PC-9 (cell line): Measurements from ENCODE around the gene PPP2R2C. TPM values are rescaled to one million over a fixed set of nuclear protein-coding genes. Genes with fewer than 3 reads are reported as not detected.

Experiments
- BruUV-seq: library from RNA; stranded (reverse); fragments of 400-500 nt; replicated peaks from 2 replicates; lab custom pipeline; 2021; lab: Mats Ljungman, UMichigan
- CTCF ChIA-PET: fragments of 300-600 bp; sonication (Branson Sonifier 250); formaldehyde crosslinking; loops from one replicate; lab custom pipeline; 2022; ENCODE audit warnings: antibody characterized with exemption; lab: Charles Lee
- POLR2A ChIA-PET: fragments of 300-600 bp; sonication (Branson Sonifier 250); formaldehyde crosslinking; loops from one replicate; lab custom pipeline; 2022; ENCODE audit warnings: antibody characterized with exemption; ENCODE audit not compliant: unreplicated experiment; lab: Charles Lee
- DNase-seq, 2 experiments: peaks; one replicate each; pipeline versions ENCODE4 v3.0.0 to v3.0.0-alpha.2; 2015 to 2022; ENCODE audit warnings: mixed read lengths in 1 of 2
- H2AFZ ChIP-seq: fragments of 200-600 bp; sonication (generic); 2 replicates; pipeline ENCODE4 v1.8.1; 2017; ENCODE audit warnings: antibody characterized with exemption
- H3F3A ChIP-seq: fragments of 200-600 bp; sonication (generic); 2 replicates; pipeline ENCODE4 v1.8.1; 2017; ENCODE audit warnings: antibody characterized with exemption, mild to moderate bottlenecking, low read depth; ENCODE audit not compliant: insufficient read depth
- H3K27ac ChIP-seq: fragments of 200-600 bp; sonication (generic); 2 replicates; pipeline ENCODE4 v1.6.1; 2016; ENCODE audit warnings: mixed run types
- H3K27me3 ChIP-seq: fragments of 200-600 bp; sonication (generic); 2 replicates; pipeline ENCODE4 v1.6.1; 2016; ENCODE audit warnings: low read depth, mixed run types; ENCODE audit not compliant: insufficient read depth
- H3K36me3 ChIP-seq: fragments of 200-600 bp; sonication (generic); 2 replicates; pipeline ENCODE4 v1.6.1; 2016; ENCODE audit warnings: low read depth, mixed run types
- H3K4me1 ChIP-seq: fragments of 200-600 bp; sonication (generic); replicated peaks from 2 replicates; pipeline ENCODE4 v1.6.1; 2016; ENCODE audit warnings: mixed run types; ENCODE audit not compliant: insufficient read depth
- H3K4me2 ChIP-seq: fragments of 200-600 bp; sonication (generic); 2 replicates; pipeline ENCODE4 v1.6.1; 2017; ENCODE audit warnings: mixed run types
- H3K4me3 ChIP-seq: fragments of 200-600 bp; sonication (generic); 2 replicates; pipeline ENCODE4 v1.6.1; 2016; ENCODE audit warnings: mixed run types
- H3K79me2 ChIP-seq: fragments of 200-600 bp; sonication (generic); 2 replicates; pipeline ENCODE4 v1.6.1; 2017; ENCODE audit warnings: low read depth, mixed run types
- H3K9me2 ChIP-seq: fragments of 200-600 bp; sonication (generic); 2 replicates; pipeline ENCODE4 v1.8.1; 2017; ENCODE audit warnings: mild to moderate bottlenecking; ENCODE audit not compliant: insufficient read depth
- H3K9me3 ChIP-seq: fragments of 200-600 bp; sonication (generic); 2 replicates; pipeline ENCODE4 v1.8.1; 2016; ENCODE audit warnings: low read depth; ENCODE audit not compliant: insufficient read depth
- H4K20me1 ChIP-seq: fragments of 200-600 bp; sonication (generic); 2 replicates; pipeline ENCODE4 v1.8.1; 2017; ENCODE audit not compliant: insufficient read depth
- EZH2 ChIP-seq: fragments of 200-600 bp; sonication (generic); IDR thresholded peaks from 2 replicates; pipeline ENCODE4 v1.8.0; 2017; ENCODE audit warnings: antibody characterized with exemption, low read depth
- intact Hi-C: fragments of 100-400 bp; cut with micrococcal nuclease; formaldehyde crosslinking; loops from one replicate; pipeline ENCODE4 v1.10.0; 2022; ENCODE audit not compliant: unreplicated experiment
- total RNA-seq: library from RNA; stranded (reverse); gene quantifications from 2 replicates; pipeline ENCODE4 v1.2.3, GENCODE V29; 2021
- TF ChIP-seq, protein P1 (sequence below): fragments of 200-600 bp; sonication (generic); conservative IDR thresholded peaks from 2 replicates; pipeline ENCODE4 v1.6.1; 2017; ENCODE audit warnings: mixed run types, antibody characterized with exemption, mild to moderate bottlenecking, moderate library complexity

The PPP2R2C gene
- total RNA-seq, 1 experiment from 2014 or later, result 40.9 TPM

DNA sequence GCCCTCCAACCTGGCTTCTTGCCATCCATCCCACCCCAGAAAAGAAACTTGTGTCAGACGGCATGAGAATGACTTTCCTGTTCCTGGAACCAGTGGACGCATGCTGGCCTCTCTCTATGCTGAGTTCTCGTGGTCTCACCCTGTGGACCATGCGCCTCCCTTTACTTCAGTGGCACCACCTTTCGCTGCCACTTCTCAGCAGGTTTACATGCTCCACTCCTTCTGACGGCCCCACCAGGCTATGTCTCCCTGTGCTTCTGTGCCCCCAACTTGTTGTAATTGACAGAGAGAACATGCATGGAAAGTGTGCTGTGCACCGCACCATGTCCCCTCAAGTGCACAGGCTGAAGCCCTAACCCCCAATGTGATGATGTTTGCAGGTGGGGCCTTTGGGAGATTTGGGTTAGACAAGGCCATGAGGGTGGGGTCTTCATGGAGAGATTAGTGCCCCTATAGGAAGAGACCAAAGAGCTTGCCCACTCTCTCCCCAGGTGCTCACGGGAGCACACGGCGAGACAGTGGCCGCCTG is 3.1 kb upstream of the PPP2R2C start:
- no peak for DNase-seq
- H3K4me3 ChIP-seq, result no peak overlapping the region
- no TSS peak for BruUV-seq
- no peak overlapping the region for H2AFZ ChIP-seq
- H3K9me2 ChIP-seq, result no peaks in the 10 kb centered on the region
- intact Hi-C loops, result no loop called here
- H3K79me2 ChIP-seq, result 0 out of 2 replicates have a peak, but pooled peaks cover 6% of the 10 kb centered on the region
- POLR2A ChIA-PET, result no interaction called here
- peaks cover 18% of the 10 kb centered on the region; the same call in 1 of the 2 replicates for H3F3A ChIP-seq
- TF ChIP-seq, protein P1, sequence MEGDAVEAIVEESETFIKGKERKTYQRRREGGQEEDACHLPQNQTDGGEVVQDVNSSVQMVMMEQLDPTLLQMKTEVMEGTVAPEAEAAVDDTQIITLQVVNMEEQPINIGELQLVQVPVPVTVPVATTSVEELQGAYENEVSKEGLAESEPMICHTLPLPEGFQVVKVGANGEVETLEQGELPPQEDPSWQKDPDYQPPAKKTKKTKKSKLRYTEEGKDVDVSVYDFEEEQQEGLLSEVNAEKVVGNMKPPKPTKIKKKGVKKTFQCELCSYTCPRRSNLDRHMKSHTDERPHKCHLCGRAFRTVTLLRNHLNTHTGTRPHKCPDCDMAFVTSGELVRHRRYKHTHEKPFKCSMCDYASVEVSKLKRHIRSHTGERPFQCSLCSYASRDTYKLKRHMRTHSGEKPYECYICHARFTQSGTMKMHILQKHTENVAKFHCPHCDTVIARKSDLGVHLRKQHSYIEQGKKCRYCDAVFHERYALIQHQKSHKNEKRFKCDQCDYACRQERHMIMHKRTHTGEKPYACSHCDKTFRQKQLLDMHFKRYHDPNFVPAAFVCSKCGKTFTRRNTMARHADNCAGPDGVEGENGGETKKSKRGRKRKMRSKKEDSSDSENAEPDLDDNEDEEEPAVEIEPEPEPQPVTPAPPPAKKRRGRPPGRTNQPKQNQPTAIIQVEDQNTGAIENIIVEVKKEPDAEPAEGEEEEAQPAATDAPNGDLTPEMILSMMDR, result no peak
- no peak for TF ChIP-seq EZH2
- no peak overlapping the region for H3K4me2 ChIP-seq
- no peaks in the 10 kb centered on the region for H3K36me3 ChIP-seq
- H3K9me3 ChIP-seq, result no peaks in the 10 kb centered on the region
- no peak overlapping the region for H3K27ac ChIP-seq
- H3K4me1 ChIP-seq, result peaks cover 33% of the 10 kb centered on the region
- no peaks in the 10 kb centered on the region for H3K27me3 ChIP-seq
- CTCF ChIA-PET, result interaction anchor here (0.6 kb wide), 1 partner anchor 219 kb away, joined by 3 read pairs; no protein-coding TSS in a partner anchor
- H4K20me1 ChIP-seq, result no peaks in the 10 kb centered on the region

DNA sequence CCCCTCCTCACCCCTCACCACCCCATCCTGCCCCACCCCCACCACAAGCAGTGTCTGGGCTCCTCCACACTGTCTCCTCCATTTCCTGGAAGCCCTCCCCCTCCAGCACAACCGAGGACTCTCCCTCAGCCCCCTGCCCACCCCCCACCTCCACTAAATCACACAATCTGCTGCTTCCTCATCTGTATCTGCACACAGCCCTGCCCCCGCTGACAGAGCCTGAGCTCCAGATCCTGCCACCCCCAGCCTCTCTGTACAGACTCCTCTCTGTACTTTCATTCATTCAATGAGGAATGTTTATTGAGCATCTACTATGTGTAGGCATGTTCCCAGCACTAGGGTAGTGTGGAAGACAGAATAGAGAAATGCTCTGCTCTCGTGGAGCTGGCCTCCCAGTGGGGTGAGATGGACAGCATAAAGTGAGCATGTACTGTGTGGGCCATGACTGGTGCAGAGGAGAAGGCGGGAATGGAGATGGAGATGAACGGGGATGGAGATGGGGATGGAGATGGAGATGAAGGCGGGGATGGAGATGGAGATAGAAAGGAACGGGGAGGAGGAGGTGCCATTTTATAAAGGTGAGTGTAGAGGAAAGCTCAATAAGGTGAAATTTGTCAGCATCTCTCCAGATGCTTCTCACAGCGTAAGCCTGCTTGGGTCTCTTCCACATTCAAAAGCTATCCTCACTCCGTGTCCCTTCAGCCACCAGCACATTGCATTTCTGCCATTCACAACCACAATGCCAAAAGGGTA is 2.5 kb upstream of the PPP2R2C start:
- no peaks in the 10 kb centered on the region for H3K9me3 ChIP-seq
- ChIA-PET CTCF (interaction anchor here (0.6 kb wide), 2 partner anchors 30 to 166 kb away, joined by 9 read pairs; no protein-coding TSS in a partner anchor), POLR2A (no interaction called here)
- H3K79me2 ChIP-seq, result peaks cover 12% of the 10 kb centered on the region
- H3K4me2 ChIP-seq, result no peak overlapping the region
- no TSS peak for BruUV-seq
- H2AFZ ChIP-seq, result no peak overlapping the region
- no peak for DNase-seq
- no peak for TF ChIP-seq EZH2
- TF ChIP-seq, protein P1, result no peak
- intact Hi-C loops, result loop anchor here (5.0 kb wide), 4 partner anchors 47 to 133 kb away; no protein-coding TSS in a partner anchor
- no peaks in the 10 kb centered on the region for H3K27me3 ChIP-seq
- H3F3A ChIP-seq, result peaks cover 12% of the 10 kb centered on the region; the same call in 1 of the 2 replicates
- no peaks in the 10 kb centered on the region for H3K36me3 ChIP-seq
- no peaks in the 10 kb centered on the region for H3K9me2 ChIP-seq
- H3K4me1 ChIP-seq, result peaks cover 28% of the 10 kb centered on the region
- no peak overlapping the region for H3K4me3 ChIP-seq
- no peaks in the 10 kb centered on the region for H4K20me1 ChIP-seq
- no peak overlapping the region for H3K27ac ChIP-seq

DNA sequence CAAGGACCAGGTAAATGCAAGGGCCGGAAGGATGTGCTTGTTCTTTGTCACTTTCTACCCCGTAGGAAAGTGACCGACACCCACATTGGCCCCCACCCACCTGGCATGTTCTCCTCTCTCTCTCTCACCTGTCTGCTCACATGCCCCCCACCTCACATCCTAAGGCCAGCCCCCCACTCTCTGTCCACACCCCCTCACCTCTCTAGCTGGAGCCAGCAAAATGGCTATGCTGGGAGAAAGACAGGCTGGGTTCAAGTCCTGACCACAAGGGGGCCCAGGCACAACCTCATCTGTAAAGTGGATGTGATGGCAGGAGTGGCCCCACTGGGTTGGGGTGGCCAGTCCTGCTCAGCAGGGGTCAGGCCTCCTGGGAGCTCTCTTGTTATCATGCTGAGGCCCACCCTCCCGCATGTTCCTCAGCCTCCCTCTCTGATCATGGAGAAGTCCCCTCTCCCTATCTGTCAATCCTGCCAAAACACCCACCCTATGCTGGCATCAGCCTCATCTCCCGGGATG is 1.7 kb upstream of the PPP2R2C start:
- H2AFZ ChIP-seq, result no peak overlapping the region
- intact Hi-C loops, result loop anchor here (5.0 kb wide), 4 partner anchors 48 to 132 kb away; no protein-coding TSS in a partner anchor
- H3K27me3 ChIP-seq, result no peaks in the 10 kb centered on the region
- TF ChIP-seq, protein P1, result peak; percentile 56; the same call in 1 of the 2 replicates
- no peak for TF ChIP-seq EZH2
- peaks cover 10% of the 10 kb centered on the region; the same call in 1 of the 2 replicates for H3F3A ChIP-seq
- H3K79me2 ChIP-seq, result peaks cover 20% of the 10 kb centered on the region
- no peaks in the 10 kb centered on the region for H3K36me3 ChIP-seq
- H3K9me2 ChIP-seq, result no peaks in the 10 kb centered on the region
- no peak for DNase-seq
- no peaks in the 10 kb centered on the region for H4K20me1 ChIP-seq
- no peak overlapping the region for H3K4me2 ChIP-seq
- H3K9me3 ChIP-seq, result no peaks in the 10 kb centered on the region
- POLR2A ChIA-PET, result no interaction called here
- no TSS peak for BruUV-seq
- no peak overlapping the region for H3K27ac ChIP-seq
- no peak overlapping the region for H3K4me3 ChIP-seq
- peaks cover 20% of the 10 kb centered on the region for H3K4me1 ChIP-seq
- CTCF ChIA-PET, result interaction anchor here (0.6 kb wide), 2 partner anchors 29 to 166 kb away, joined by 9 read pairs; no protein-coding TSS in a partner anchor
